Measurements from ENCODE around the gene SDC1.

- TF ChIP-seq CTCF (IDR thresholded peaks at IDR 0.05) (no peak), POLR2A (IDR thresholded peaks at IDR 0.05) (no peak)
Observed at GRCh38 chr2:20164061-20164733, 60.7 kb downstream of the SDC1 start.
